ENCODE measurements around the gene ZBP1.

DNA sequence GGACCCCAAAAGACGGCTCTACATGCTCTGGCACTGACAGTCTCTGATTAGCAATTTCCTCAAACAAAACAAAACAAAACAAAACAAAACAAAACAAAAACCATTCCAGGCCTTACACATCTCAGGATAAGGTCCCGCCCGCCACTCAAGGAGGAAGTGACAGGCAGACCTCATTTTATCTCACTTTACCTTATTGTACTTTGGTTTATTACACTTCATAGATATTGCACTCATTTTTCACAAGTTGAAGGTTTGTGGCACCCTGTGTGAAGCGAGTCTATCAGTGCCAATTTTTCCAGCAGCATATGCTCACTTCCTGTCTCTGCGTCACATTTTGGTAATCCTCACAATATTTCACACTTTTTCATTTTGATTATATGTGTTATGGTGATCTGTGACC lies 15.2 kb downstream of the ZBP1 start:
- TF ChIP-seq EZH2phosphoT487 (IDR thresholded peaks at IDR 0.05; ENCODE audit: low read length) (no peak), EZH2 (optimal IDR thresholded peaks at IDR 0.05; ENCODE audit: low read depth, low read length) (no peak)
- TF ChIP-seq, protein P1, sequence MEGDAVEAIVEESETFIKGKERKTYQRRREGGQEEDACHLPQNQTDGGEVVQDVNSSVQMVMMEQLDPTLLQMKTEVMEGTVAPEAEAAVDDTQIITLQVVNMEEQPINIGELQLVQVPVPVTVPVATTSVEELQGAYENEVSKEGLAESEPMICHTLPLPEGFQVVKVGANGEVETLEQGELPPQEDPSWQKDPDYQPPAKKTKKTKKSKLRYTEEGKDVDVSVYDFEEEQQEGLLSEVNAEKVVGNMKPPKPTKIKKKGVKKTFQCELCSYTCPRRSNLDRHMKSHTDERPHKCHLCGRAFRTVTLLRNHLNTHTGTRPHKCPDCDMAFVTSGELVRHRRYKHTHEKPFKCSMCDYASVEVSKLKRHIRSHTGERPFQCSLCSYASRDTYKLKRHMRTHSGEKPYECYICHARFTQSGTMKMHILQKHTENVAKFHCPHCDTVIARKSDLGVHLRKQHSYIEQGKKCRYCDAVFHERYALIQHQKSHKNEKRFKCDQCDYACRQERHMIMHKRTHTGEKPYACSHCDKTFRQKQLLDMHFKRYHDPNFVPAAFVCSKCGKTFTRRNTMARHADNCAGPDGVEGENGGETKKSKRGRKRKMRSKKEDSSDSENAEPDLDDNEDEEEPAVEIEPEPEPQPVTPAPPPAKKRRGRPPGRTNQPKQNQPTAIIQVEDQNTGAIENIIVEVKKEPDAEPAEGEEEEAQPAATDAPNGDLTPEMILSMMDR (IDR thresholded peaks at IDR 0.05; ENCODE audit: low read length): no peak
